ELF-1 (cell line): ENCODE results near the gene KIZ.
A peak's percentile ranks its signal among the peaks of the same experiment; 100 is the strongest.

Experiments
- DNase-seq: peaks from one replicate; pipeline ENCODE4 v3.0.0-alpha.2; 2016; ENCODE audit warnings: low read depth, low spot score

The KIZ gene

GRCh38 chr20:21177767-21178166 lies 51.9 kb downstream of the KIZ start:
- no peak for DNase-seq

GRCh38 chr20:21179757-21180156 lies 53.9 kb downstream of the KIZ start:
- no peak for DNase-seq

DNA sequence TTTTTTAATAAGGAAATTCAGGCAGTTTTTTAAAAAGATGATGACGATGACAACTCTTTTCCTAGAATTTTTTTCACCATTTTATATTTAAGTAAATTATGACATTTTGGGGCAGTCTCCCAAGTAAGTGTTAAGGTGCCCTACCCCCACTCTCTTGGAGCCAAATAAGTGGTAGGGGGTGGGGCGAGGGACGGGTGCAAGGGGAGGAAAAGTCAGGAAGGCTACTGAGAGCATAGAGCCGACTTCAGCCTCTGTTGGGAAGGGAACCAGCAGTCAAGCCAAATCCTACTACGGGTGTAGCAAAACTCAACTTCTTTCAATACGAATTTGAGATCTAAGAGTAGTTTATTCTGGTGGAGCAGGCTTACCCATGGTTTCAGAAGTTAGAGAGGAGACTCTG lies 54.4 kb downstream of the KIZ start:
- no peak for DNase-seq

DNA sequence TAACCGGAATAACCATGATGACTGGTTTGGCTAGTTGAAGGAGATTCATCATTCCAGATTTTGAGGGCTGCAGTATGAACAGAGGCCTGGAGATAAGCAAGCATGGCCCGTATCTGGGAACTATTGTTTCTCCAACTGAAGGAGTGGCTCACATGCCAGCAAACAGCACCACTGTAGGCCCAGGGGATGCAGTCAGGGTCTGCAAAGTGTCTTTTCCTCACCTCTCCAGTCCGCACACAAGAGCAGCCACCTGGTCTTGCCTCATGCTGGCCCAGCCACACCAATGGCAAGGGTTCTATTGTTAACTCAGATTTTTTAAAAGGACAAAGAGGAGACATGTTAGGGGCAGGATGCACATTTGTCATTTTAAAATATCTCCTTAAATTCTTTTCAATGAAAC lies 55.1 kb downstream of the KIZ start:
- no peak for DNase-seq

DNA sequence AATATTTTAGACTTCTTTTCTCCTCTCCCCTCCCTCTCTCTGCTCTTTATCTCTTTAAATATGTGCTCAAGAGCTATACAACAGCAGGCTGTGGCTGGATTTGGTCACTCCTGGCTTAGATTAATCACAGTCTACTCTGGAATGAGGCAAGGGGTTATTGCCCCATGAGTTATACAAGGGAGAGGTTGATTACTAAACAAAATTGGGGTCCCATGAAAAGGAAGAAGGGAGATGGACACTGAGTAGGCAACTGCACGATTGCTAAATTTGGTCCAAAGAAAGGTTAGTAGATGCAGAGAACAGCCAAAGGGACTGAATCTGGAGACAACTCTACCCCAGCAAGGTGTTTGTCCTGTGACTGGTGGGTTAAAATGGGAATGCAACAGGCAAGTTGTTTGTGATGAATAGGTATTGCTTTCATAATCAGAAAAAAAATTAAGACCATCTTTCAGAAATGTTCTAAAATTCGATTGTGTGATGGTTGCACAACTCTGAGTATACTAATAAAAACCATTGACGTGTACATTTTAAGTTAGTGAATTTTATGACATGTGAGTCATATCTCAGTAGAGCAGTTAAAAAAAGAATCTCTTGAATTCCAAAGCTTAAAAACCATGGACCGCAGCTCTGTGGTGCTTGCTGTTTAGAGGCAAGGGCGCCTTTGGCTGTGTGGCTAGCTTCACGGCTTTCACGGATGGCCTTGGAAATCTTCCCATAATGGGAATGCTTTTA lies 57.1 kb downstream of the KIZ start:
- no peak for DNase-seq

GRCh38 chr20:21183722-21184121 lies 57.8 kb downstream of the KIZ start:
- no peak for DNase-seq

GRCh38 chr20:21184819-21185218 lies 58.9 kb downstream of the KIZ start:
- no peak for DNase-seq

- no peak for DNase-seq
Measured at GRCh38 chr20:21185849-21186248, 60.0 kb downstream of the KIZ start.

- DNase-seq, result peak; percentile 78
Measured at GRCh38 chr20:21189761-21190523, 64.1 kb downstream of the KIZ start.

- DNase-seq, result no peak
Measured at GRCh38 chr20:21190869-21191268, 65.0 kb downstream of the KIZ start.

- DNase-seq, result peak; percentile 70
Measured at GRCh38 chr20:21191839-21192238, 66.0 kb downstream of the KIZ start.

- no peak for DNase-seq
Measured at GRCh38 chr20:21202259-21202658, 76.4 kb downstream of the KIZ start.

DNA sequence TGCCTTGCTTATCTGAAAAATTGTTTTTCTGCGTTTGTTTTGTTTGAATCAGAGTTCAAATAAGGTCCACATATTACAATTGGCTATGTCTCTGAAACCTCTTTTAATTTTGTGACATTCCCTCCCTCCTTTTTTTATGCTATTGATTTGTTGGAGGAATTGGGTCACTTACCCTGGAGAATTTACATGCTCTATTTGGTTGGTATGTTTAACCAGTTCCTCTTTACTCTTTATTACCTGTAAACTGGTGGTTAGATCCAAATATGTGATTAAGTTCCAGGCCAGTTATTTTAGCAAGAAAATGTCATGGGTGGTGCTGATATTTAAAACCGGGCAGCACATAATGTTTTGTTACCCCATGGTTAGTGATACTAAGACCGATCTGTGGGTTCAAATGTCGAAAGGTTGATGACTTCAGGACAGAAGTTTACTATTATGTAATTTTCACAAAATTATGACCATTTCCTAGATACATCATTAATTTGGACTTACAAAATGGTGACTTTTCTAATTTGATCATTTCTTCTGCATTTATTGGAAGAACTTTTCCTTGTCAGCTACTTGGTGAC lies 77.3 kb downstream of the KIZ start:
- DNase-seq, result no peak

DNA sequence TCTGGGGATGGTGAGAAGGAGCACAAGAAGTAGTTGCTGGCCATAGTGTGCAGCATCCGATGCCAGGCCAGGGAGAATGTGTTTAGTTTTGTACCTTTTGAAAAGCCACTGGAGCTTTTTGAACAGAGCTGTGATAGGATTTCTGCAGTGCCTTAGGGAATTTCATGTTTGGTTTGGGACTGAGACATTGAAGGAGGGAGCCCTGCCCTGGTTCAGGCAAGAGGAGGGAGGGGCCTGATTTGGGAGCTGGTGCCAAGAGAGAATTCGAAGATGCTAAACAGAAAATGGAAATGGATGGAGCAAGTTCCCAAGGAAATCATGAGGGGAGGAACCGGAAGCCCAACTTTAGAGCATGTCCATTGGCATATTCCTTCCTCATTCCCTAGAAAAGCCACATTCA lies 80.7 kb downstream of the KIZ start:
- DNase-seq, result no peak

DNA sequence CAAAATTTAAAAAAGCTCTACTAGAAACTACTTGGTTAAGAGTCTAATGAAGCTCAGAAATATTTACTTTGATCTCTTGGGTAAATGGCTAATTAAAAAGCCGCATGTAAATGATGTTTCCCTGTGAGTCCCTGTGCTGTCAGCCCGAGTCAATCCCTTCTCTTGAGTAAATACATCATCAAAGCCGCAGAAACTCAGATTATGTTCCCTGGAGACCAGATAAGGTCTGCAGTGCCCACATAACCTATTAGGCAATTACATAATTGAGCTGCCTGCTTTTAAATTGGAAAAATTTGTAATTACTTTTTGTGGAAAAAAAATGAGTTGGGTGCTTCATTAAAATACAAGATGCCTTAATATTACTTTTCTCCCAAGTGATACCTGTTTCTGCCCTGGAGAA lies 83.1 kb downstream of the KIZ start:
- DNase-seq, result no peak

DNA sequence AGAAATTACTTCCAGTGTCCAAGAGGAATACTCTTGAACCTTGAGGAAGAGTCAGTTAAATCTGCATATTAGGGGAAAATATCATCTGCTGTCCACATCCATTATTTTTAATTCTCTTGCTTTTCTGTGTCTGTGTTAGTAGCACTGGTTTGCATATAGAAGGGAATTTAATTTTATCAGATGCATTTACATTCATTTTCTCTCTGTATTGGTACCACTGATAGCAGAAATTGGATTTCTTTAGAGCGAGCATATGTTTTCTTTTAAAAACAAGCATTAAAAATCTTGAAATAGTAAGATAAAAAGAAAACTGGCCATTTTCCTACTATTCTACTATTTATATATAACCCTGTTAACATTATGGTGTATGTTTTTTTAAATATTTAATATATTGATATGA lies 83.8 kb downstream of the KIZ start:
- no peak for DNase-seq

GRCh38 chr20:21213691-21214090 lies 87.8 kb downstream of the KIZ start:
- no peak for DNase-seq

DNA sequence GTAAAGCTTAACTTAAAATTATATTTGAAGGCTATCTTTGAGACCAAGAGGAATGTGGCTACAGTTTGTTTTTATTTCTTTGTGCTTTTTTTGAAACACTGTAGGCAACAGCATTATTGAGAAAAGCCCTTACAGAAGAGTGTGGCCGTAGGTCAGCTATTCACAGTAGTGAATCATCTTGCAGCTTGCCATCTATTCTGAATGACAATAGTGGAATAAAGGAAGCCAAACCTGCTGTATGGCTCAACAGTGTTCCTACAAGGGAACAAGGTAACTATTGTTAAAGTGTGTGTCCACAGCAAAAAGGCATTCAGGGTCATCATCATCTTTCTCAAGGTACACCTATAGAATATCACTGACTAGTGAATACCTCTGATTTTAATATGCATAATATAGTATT lies 88.5 kb downstream of the KIZ start:
- no peak for DNase-seq

DNA sequence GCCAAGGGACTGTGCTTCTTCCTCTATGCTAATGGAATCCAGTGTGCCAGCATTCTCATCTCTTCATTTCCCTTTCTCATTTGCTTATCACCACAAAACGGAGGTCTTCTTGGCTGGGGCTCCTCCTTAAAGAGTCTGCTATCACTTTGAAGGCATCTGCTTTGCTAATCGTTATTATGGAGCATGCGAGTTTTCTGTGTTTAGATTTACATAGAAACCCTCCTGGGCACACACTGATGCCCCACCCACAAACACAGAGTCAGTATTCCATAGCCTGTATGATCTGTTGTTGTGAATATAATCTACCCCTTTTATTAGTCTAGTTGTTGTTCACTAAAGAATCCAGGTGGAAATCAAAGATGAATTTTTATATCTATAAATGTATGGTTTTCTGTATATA lies 93.8 kb downstream of the KIZ start:
- no peak for DNase-seq

DNA sequence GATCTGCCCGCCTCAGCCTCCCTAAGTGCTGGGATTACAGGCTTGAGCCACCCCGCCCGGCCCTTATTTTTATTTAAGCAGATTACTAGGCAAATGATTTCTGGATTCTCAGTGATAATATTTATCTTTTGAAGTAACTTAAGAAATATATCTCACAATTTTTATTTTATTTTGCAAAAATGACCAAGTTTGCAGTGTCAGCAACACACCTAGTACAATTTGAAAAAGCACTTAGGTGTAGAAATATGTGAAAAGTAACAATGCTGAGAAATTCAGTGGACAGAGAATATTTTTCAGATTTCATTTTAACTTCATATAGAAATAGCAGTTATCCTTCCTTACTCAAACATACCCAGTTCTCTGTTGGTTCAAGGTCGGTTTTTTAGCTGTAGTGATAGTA lies 98.3 kb downstream of the KIZ start:
- no peak for DNase-seq

- no peak for DNase-seq
Measured at GRCh38 chr20:21225215-21225947, 99.5 kb downstream of the KIZ start.

GRCh38 chr20:21228511-21228910 lies 102.6 kb downstream of the KIZ start:
- no peak for DNase-seq
